SJSA1 (cell line): ENCODE results near the gene IFNL1. TPM values are rescaled to one million over a fixed set of nuclear protein-coding genes. Genes with fewer than 3 reads are reported as not detected.
"Not testable (repeated sequence)": the region's sequence is repeated elsewhere in the genome, so short reads cannot be mapped to it uniquely, and the experiment has no call there.

Source experiments
- DNase-seq, 2 experiments: peaks; one replicate each; pipeline ENCODE4 v3.0.0-alpha.2; 2015 to 2020; ENCODE audit warnings: low spot score in 2 of 2, low read depth in 1 of 2
- H3K27ac ChIP-seq: fragments of 250-450 bp; sonication (Bioruptor Pico); 2 replicates; pipeline ENCODE4 v1.5.1; 2020; ENCODE audit warnings: mild to moderate bottlenecking, moderate library complexity
- H3K27me3 ChIP-seq: fragments of 250-450 bp; sonication (Bioruptor Pico); replicated peaks from 2 replicates; pipeline ENCODE4 v1.5.1; 2020; ENCODE audit warnings: mild to moderate bottlenecking, moderate library complexity
- H3K36me3 ChIP-seq: fragments of 250-450 bp; sonication (Bioruptor Pico); 2 replicates; pipeline ENCODE4 v1.5.1; 2020; ENCODE audit warnings: mild to moderate bottlenecking
- H3K4me1 ChIP-seq: fragments of 250-450 bp; sonication (Bioruptor Pico); replicated peaks from 2 replicates; pipeline ENCODE4 v1.6.1; 2021; ENCODE audit warnings: mild to moderate bottlenecking
- H3K4me3 ChIP-seq: fragments of 250-450 bp; sonication (Bioruptor Pico); 2 replicates; pipeline ENCODE4 v1.5.1; 2020; ENCODE audit warnings: mild to moderate bottlenecking
- H3K9me3 ChIP-seq: fragments of 250-450 bp; sonication (Bioruptor Pico); replicated peaks from 2 replicates; pipeline ENCODE4 v1.5.1; 2020; ENCODE audit warnings: mild to moderate bottlenecking
- total RNA-seq: library from RNA; depleted of rRNA; stranded (reverse); fragments of >200 nt; shearing (Covaris generic); gene quantifications from 2 replicates; pipeline ENCODE4 v1.2.3, GENCODE V29; 2014

Gene IFNL1
- total RNA-seq, 1 experiment from 2014 or later: not detected

DNA sequence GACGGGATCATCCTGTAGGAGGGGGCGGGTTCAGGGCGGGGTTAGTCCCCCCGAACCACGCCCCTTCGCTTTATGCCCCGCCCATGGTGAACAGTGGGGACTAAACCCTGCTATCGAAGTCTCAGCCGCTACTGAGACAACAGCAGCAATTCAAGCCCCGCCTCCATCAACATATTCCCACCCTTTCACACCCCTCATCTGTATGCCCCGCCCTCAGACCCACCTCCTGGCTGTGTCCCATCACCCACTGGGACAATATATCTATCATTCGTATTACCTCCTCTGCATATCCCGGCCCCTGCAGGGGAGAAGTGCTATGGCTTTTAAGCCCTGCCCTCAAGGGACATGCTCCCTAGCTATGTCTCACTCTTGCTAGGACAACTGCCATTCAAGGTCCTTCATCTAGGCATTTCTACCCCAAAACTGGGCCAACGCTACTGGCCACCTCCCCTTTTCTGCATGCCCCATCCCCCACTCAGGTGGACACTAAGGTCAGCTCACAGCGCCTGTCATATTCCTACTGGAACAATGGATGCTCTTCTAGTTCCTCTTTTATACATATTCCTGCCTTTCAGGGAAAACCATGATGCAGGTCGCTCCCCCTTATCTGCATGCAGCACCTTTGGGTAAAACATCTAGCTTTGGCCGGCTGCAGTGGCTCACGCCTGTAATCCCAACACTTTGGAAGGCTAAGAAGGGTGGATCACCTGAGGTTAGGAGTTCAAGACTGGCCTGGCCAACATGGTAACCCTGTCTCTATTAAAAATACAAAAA, 12.5 kb downstream of the IFNL1 start:
- Histone ChIP-seq H3K4me1 (peaks cover 6% of the 10 kb centered on the region), H3K4me3 (no peak overlapping the region), H3K9me3 (no peaks in the 10 kb centered on the region), H3K27me3 (peaks cover 43% of the 10 kb centered on the region), H3K36me3 (no peaks in the 10 kb centered on the region), H3K27ac (no peak overlapping the region)
- DNase-seq: no peak

GRCh38 chr19:39309305-39309670, 13.1 kb downstream of the IFNL1 start:
- H3K9me3 ChIP-seq, H3K4me3 ChIP-seq, H3K4me1 ChIP-seq, H3K27ac ChIP-seq, H3K36me3 ChIP-seq, DNase-seq: not testable (repeated sequence)
- peaks cover 43% of the 10 kb centered on the region for H3K27me3 ChIP-seq

DNA sequence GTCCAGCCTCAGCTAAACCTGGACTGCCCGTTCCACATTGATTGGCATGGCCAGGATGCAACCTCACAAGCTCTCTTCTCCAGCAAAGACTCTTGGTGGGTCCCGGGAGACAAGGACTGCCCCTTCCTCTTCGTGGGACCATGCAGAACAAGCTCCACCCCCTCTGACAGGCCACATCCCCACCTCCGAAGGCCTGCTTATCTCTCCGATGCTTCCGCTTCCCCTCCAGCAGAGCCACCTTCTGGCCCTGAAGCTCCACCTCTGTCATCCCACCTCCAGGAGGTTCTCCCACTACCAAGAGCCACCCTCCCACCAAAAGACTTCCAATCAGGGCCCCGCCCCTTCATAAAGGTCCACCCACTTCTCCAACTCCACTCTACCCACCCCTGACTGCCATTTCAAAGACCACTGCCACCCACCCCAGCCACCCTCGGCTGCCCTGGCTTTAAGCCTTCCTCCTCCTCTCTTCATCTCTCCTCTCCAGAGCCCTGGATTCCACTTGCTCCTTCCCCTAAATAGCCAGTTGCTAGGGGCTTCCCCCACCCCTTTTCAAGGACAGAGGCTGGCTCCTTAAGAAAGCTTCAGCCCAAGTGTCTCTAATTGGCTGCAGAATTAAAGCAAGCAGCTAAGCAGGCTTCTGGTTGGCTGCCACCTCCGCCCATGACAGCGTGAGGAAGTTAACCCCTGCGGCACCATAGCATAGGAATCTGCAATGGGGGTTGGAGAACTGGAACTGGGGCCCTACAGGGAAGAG, 14.5 kb downstream of the IFNL1 start:
- Histone ChIP-seq H3K9me3 (no peaks in the 10 kb centered on the region), H3K4me1 (peaks cover 6% of the 10 kb centered on the region), H3K27me3 (peaks cover 34% of the 10 kb centered on the region), H3K27ac (no peak overlapping the region), H3K4me3 (no peak overlapping the region), H3K36me3 (no peaks in the 10 kb centered on the region)
- DNase-seq: no peak

DNA sequence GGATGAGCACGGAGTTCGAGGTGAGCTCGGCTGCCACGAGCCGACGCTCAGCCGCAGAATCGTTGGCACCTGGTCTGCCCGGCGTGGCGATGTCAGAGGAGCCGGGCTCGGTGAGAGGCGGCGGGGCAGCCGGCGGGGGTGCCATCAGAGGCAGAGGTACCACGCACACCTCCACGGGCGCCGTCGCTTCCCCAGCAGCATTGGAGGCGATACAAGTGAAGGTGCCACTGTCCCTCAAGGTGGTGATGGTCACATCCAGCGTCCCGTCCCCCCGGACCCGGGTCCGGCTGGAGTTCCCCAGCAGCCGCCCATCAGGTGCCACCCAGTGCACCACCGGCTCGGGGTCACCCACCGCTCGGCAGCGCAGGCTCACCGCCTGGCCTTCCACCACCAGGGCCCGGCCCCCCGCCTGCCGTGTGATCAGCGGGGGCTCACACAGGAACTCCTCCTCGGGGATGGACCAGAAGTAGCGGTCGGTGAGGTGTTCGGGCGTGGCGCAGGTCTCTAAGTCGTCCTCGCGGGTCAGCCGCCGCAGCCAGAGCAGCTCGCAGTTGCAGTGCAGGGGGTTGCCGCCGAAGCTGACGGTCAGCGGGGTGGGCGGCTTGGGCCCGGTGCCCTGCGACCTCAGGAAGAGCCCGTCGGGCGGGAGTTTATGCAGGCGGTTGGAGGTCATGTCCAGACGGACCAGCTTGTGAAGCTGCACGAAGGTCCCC, 18.0 kb downstream of the IFNL1 start:
- Histone ChIP-seq H3K27me3 (peaks cover 10% of the 10 kb centered on the region), H3K9me3 (no peaks in the 10 kb centered on the region), H3K4me1 (no peaks in the 10 kb centered on the region), H3K4me3 (no peak overlapping the region), H3K27ac (no peak overlapping the region), H3K36me3 (no peaks in the 10 kb centered on the region)
- no peak for DNase-seq

GRCh38 chr19:39315933-39316332, 19.7 kb downstream of the IFNL1 start:
- Histone ChIP-seq H3K27ac (no peak overlapping the region), H3K36me3 (no peaks in the 10 kb centered on the region), H3K9me3 (0 out of 2 replicates have a peak, but pooled peaks cover 2% of the 10 kb centered on the region), H3K27me3 (peaks cover 23% of the 10 kb centered on the region), H3K4me1 (peaks cover 4% of the 10 kb centered on the region), H3K4me3 (no peak overlapping the region)
- DNase-seq: no peak

DNA sequence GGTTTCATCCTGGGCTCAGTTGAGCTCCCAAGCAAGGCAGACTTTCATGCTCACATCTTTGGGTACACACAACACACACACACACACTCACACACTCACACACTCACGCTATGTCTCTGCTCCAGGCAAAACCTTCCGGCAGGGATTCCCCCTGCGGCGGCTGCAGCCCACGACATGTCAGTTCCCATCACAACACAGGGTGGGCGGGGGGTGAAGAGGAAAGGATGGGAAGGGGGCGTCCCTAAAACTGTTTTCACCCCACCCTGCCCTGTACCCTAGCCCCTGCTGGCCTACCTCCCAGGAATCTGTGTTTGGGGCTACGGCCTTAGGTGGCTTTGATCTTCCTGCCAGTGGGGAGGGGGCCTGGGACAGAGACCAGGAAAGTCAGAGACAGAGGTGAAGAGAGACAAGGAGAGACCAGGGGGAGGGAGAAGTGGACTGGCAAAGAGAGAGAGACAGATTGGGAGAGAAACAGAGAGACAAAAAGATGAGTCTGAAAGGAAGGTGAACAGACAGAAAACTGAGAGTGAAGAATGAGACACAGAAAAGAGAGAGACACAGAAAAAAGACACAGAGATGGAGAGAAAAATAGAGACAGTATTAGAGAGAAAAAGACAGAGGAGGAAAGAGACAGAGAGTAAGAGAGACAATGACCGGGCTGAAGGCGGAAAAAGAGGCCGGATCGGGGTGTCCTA, 20.6 kb downstream of the IFNL1 start:
- no peak for DNase-seq
- Histone ChIP-seq H3K4me1 (peaks cover 4% of the 10 kb centered on the region), H3K4me3 (no peak overlapping the region), H3K27ac (no peak overlapping the region), H3K27me3 (peaks cover 30% of the 10 kb centered on the region), H3K36me3 (no peaks in the 10 kb centered on the region), H3K9me3 (0 out of 2 replicates have a peak, but pooled peaks cover 2% of the 10 kb centered on the region)

- H3K27ac ChIP-seq: no peak overlapping the region
- DNase-seq: no peak
- H3K4me1 ChIP-seq: peaks cover 4% of the 10 kb centered on the region
- H3K36me3 ChIP-seq: no peaks in the 10 kb centered on the region
- H3K9me3 ChIP-seq: 0 out of 2 replicates have a peak, but pooled peaks cover 2% of the 10 kb centered on the region
- peaks cover 30% of the 10 kb centered on the region for H3K27me3 ChIP-seq
- H3K4me3 ChIP-seq: no peak overlapping the region
Measured at GRCh38 chr19:39317476-39317875, 21.3 kb downstream of the IFNL1 start.

DNA sequence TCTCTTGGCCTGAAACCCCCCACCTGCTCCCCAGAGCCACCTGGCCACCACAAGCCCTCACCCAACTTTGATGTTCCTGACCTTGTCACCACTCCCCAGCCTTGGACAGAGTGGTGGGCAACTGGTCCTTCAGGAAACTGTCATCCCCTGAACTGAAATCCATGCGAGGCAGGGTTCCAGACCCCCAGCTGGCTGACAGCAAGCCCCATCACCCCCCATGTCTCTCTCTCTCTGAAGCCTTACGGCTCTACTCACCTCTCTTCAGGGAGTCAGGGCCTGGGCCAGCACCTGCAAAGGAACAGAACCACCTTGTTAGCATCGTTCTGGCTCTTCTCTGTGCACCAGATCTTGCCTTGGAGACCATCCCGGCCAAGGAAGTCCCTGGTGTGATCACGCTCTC, 21.9 kb downstream of the IFNL1 start:
- Histone ChIP-seq H3K9me3 (0 out of 2 replicates have a peak, but pooled peaks cover 2% of the 10 kb centered on the region), H3K4me3 (no peak overlapping the region), H3K27me3 (peaks cover 30% of the 10 kb centered on the region), H3K4me1 (peaks cover 4% of the 10 kb centered on the region), H3K36me3 (no peaks in the 10 kb centered on the region), H3K27ac (no peak overlapping the region)
- DNase-seq: no peak

GRCh38 chr19:39318690-39319089, 22.5 kb downstream of the IFNL1 start:
- Histone ChIP-seq H3K27ac (no peak overlapping the region), H3K4me3 (no peak overlapping the region), H3K27me3 (peaks cover 30% of the 10 kb centered on the region), H3K36me3 (no peaks in the 10 kb centered on the region), H3K4me1 (peaks cover 4% of the 10 kb centered on the region), H3K9me3 (0 out of 2 replicates have a peak, but pooled peaks cover 2% of the 10 kb centered on the region)
- DNase-seq: no peak

- peaks cover 4% of the 10 kb centered on the region for H3K4me1 ChIP-seq
Measured at GRCh38 chr19:39319098-39319891, 23.1 kb downstream of the IFNL1 start.

DNA sequence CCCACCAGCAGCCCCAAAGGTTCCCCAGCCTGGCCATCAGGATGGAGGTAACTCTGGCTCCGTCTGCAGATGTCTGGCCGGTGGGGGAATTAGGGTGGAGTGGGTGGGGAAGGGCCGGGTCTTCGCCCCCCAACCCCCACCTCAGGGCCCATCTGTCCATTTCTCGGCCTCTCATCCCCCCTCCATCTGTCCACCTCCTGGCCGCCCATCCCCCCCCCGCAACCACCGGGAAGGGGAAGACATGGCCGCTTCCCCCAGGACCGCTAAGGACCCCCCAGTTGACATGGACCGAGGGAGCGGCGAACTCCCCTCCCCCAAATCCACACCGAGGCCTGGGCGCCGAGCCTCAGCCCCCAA, 23.7 kb downstream of the IFNL1 start:
- DNase-seq: no peak
- H3K9me3 ChIP-seq: 0 out of 2 replicates have a peak, but pooled peaks cover 2% of the 10 kb centered on the region

More at GRCh38 chr19:39319098-39319891, 23.1 kb downstream of the IFNL1 start:
- Histone ChIP-seq H3K27me3 (peaks cover 30% of the 10 kb centered on the region), H3K27ac (no peak overlapping the region), H3K4me3 (no peak overlapping the region), H3K36me3 (no peaks in the 10 kb centered on the region), H3K9me3 (0 out of 2 replicates have a peak, but pooled peaks cover 2% of the 10 kb centered on the region)
- DNase-seq: no peak

GRCh38 chr19:39321117-39321831, 25.1 kb downstream of the IFNL1 start:
- 0 out of 2 replicates have a peak, but pooled peaks cover 2% of the 10 kb centered on the region for H3K9me3 ChIP-seq
- H3K4me1 ChIP-seq: peaks cover 4% of the 10 kb centered on the region
- no peak overlapping the region for H3K4me3 ChIP-seq
- no peaks in the 10 kb centered on the region for H3K36me3 ChIP-seq
- H3K27ac ChIP-seq: no peak overlapping the region
- no peak for DNase-seq
- peaks cover 30% of the 10 kb centered on the region for H3K27me3 ChIP-seq

More for the DNA sequence above, 23.7 kb downstream of the IFNL1 start:
- no peak overlapping the region for H3K4me3 ChIP-seq
- peaks cover 4% of the 10 kb centered on the region for H3K4me1 ChIP-seq
- no peaks in the 10 kb centered on the region for H3K36me3 ChIP-seq
- no peak overlapping the region for H3K27ac ChIP-seq
- H3K27me3 ChIP-seq: peaks cover 30% of the 10 kb centered on the region
